ENCODE results near the gene FGF5.

Gene FGF5

GRCh38 chr4:80253510-80253909 is 13.0 kb upstream of the FGF5 start:
- Histone ChIP-seq H3K9me3 (ENCODE audit: insufficient read depth, low read length) (no peaks in the 10 kb centered on the region), H3K36me3 (ENCODE audit: insufficient read depth, insufficient read length, low read length) (no peaks in the 10 kb centered on the region), H3K4me3 (ENCODE audit: insufficient read length, low read depth) (no peak overlapping the region), H3K27me3 (ENCODE audit: insufficient read depth, insufficient read length) (no peaks in the 10 kb centered on the region), H3K9ac (ENCODE audit: insufficient read length, low read depth) (no peak overlapping the region), H3K4me1 (ENCODE audit: insufficient read depth, insufficient read length) (no peaks in the 10 kb centered on the region)
- no peak for TF ChIP-seq SUZ12 (IDR thresholded peaks at IDR 0.05; ENCODE audit: extremely low read depth, insufficient read depth, insufficient read length)
- TF ChIP-seq ZNF274 (IDR thresholded peaks at IDR 0.05; ENCODE audit: low read depth, low read length) = no peak
- TF ChIP-seq YY1 (IDR thresholded peaks at IDR 0.05; ENCODE audit: insufficient read depth, insufficient read length) = no peak
- DNase-seq (ENCODE audit: low read depth, low spot score) = no peak

- Histone ChIP-seq H3K36me3 (ENCODE audit: insufficient read depth, insufficient read length, low read length) (no peaks in the 10 kb centered on the region), H3K27me3 (ENCODE audit: insufficient read depth, insufficient read length) (no peaks in the 10 kb centered on the region), H3K4me3 (ENCODE audit: insufficient read length, low read depth) (no peak overlapping the region), H3K4me1 (ENCODE audit: insufficient read depth, insufficient read length) (no peaks in the 10 kb centered on the region), H3K9me3 (ENCODE audit: insufficient read depth, low read length) (no peaks in the 10 kb centered on the region), H3K9ac (ENCODE audit: insufficient read length, low read depth) (no peak overlapping the region)
- no peak for DNase-seq (ENCODE audit: low read depth, low spot score)
- TF ChIP-seq YY1 (IDR thresholded peaks at IDR 0.05; ENCODE audit: insufficient read depth, insufficient read length) (no peak), SUZ12 (IDR thresholded peaks at IDR 0.05; ENCODE audit: extremely low read depth, insufficient read depth, insufficient read length) (no peak), ZNF274 (IDR thresholded peaks at IDR 0.05; ENCODE audit: low read depth, low read length) (no peak)
Observed at GRCh38 chr4:80254114-80254513, 12.3 kb upstream of the FGF5 start.

- no peaks in the 10 kb centered on the region for H3K4me1 ChIP-seq (ENCODE audit: insufficient read depth, insufficient read length)
- no peaks in the 10 kb centered on the region for H3K27me3 ChIP-seq (ENCODE audit: insufficient read depth, insufficient read length)
- no peaks in the 10 kb centered on the region for H3K36me3 ChIP-seq (ENCODE audit: insufficient read depth, insufficient read length, low read length)
- TF ChIP-seq SUZ12 (IDR thresholded peaks at IDR 0.05; ENCODE audit: extremely low read depth, insufficient read depth, insufficient read length) (no peak), ZNF274 (IDR thresholded peaks at IDR 0.05; ENCODE audit: low read depth, low read length) (no peak), YY1 (IDR thresholded peaks at IDR 0.05; ENCODE audit: insufficient read depth, insufficient read length) (no peak)
- DNase-seq (ENCODE audit: low read depth, low spot score) = no peak
- no peak overlapping the region for H3K4me3 ChIP-seq (ENCODE audit: insufficient read length, low read depth)
- H3K9me3 ChIP-seq (ENCODE audit: insufficient read depth, low read length) = no peaks in the 10 kb centered on the region
- no peak overlapping the region for H3K9ac ChIP-seq (ENCODE audit: insufficient read length, low read depth)
Observed at GRCh38 chr4:80255329-80256095, 11.0 kb upstream of the FGF5 start.

- Histone ChIP-seq H3K27me3 (ENCODE audit: insufficient read depth, insufficient read length) (peaks cover 4% of the 10 kb centered on the region), H3K4me1 (ENCODE audit: insufficient read depth, insufficient read length) (no peaks in the 10 kb centered on the region), H3K9me3 (ENCODE audit: insufficient read depth, low read length) (no peaks in the 10 kb centered on the region), H3K36me3 (ENCODE audit: insufficient read depth, insufficient read length, low read length) (no peaks in the 10 kb centered on the region), H3K4me3 (ENCODE audit: insufficient read length, low read depth) (no peak overlapping the region), H3K9ac (ENCODE audit: insufficient read length, low read depth) (no peak overlapping the region)
- no peak for DNase-seq (ENCODE audit: low read depth, low spot score)
- TF ChIP-seq YY1 (IDR thresholded peaks at IDR 0.05; ENCODE audit: insufficient read depth, insufficient read length) (no peak), ZNF274 (IDR thresholded peaks at IDR 0.05; ENCODE audit: low read depth, low read length) (no peak), SUZ12 (IDR thresholded peaks at IDR 0.05; ENCODE audit: extremely low read depth, insufficient read depth, insufficient read length) (no peak)
Observed at GRCh38 chr4:80257851-80258250, 8.6 kb upstream of the FGF5 start.

GRCh38 chr4:80259012-80259411 is 7.5 kb upstream of the FGF5 start:
- no peak for DNase-seq (ENCODE audit: low read depth, low spot score)
- Histone ChIP-seq H3K36me3 (ENCODE audit: insufficient read depth, insufficient read length, low read length) (no peaks in the 10 kb centered on the region), H3K4me3 (ENCODE audit: insufficient read length, low read depth) (no peak overlapping the region), H3K9ac (ENCODE audit: insufficient read length, low read depth) (no peak overlapping the region), H3K4me1 (ENCODE audit: insufficient read depth, insufficient read length) (no peaks in the 10 kb centered on the region), H3K9me3 (ENCODE audit: insufficient read depth, low read length) (no peaks in the 10 kb centered on the region), H3K27me3 (ENCODE audit: insufficient read depth, insufficient read length) (peaks cover 12% of the 10 kb centered on the region)
- TF ChIP-seq SUZ12 (IDR thresholded peaks at IDR 0.05; ENCODE audit: extremely low read depth, insufficient read depth, insufficient read length) = no peak
- TF ChIP-seq YY1 (IDR thresholded peaks at IDR 0.05; ENCODE audit: insufficient read depth, insufficient read length) = no peak
- no peak for TF ChIP-seq ZNF274 (IDR thresholded peaks at IDR 0.05; ENCODE audit: low read depth, low read length)

GRCh38 chr4:80259817-80260216 is 6.6 kb upstream of the FGF5 start:
- Histone ChIP-seq H3K4me3 (ENCODE audit: insufficient read length, low read depth) (no peak overlapping the region), H3K9ac (ENCODE audit: insufficient read length, low read depth) (no peak overlapping the region), H3K4me1 (ENCODE audit: insufficient read depth, insufficient read length) (no peaks in the 10 kb centered on the region), H3K27me3 (ENCODE audit: insufficient read depth, insufficient read length) (peaks cover 20% of the 10 kb centered on the region), H3K36me3 (ENCODE audit: insufficient read depth, insufficient read length, low read length) (no peaks in the 10 kb centered on the region), H3K9me3 (ENCODE audit: insufficient read depth, low read length) (no peaks in the 10 kb centered on the region)
- TF ChIP-seq YY1 (IDR thresholded peaks at IDR 0.05; ENCODE audit: insufficient read depth, insufficient read length) (no peak), ZNF274 (IDR thresholded peaks at IDR 0.05; ENCODE audit: low read depth, low read length) (no peak), SUZ12 (IDR thresholded peaks at IDR 0.05; ENCODE audit: extremely low read depth, insufficient read depth, insufficient read length) (no peak)
- DNase-seq (ENCODE audit: low read depth, low spot score) = no peak

- DNase-seq (ENCODE audit: low read depth, low spot score) = no peak
- Histone ChIP-seq H3K9me3 (ENCODE audit: insufficient read depth, low read length) (no peaks in the 10 kb centered on the region), H3K27me3 (ENCODE audit: insufficient read depth, insufficient read length) (peaks cover 43% of the 10 kb centered on the region), H3K36me3 (ENCODE audit: insufficient read depth, insufficient read length, low read length) (no peaks in the 10 kb centered on the region), H3K4me3 (ENCODE audit: insufficient read length, low read depth) (no peak overlapping the region), H3K9ac (ENCODE audit: insufficient read length, low read depth) (no peak overlapping the region), H3K4me1 (ENCODE audit: insufficient read depth, insufficient read length) (no peaks in the 10 kb centered on the region)
- TF ChIP-seq SUZ12 (IDR thresholded peaks at IDR 0.05; ENCODE audit: extremely low read depth, insufficient read depth, insufficient read length) (no peak), YY1 (IDR thresholded peaks at IDR 0.05; ENCODE audit: insufficient read depth, insufficient read length) (no peak), ZNF274 (IDR thresholded peaks at IDR 0.05; ENCODE audit: low read depth, low read length) (no peak)
Observed at GRCh38 chr4:80261989-80262600, 4.4 kb upstream of the FGF5 start.

All from NT2/D1 (cell line).